Panc1 (cell line): ENCODE measurements around the gene CTRB1.
"Not testable (repeated sequence)": the region's sequence is repeated elsewhere in the genome, so short reads cannot be mapped to it uniquely, and the experiment has no call there.

Source experiments
- CTCF ChIP-seq: fragments of 450-650 bp; IDR thresholded peaks from 2 replicates; pipeline ENCODE4 v1.5.1; 2017; ENCODE audit warnings: mild to moderate bottlenecking
- POLR2AphosphoS5 ChIP-seq: IDR thresholded peaks from 2 replicates; pipeline ENCODE4 v1.6.1; 2012; ENCODE audit warnings: mild to moderate bottlenecking, low read depth, low read length, moderate library complexity
- REST ChIP-seq, 2 experiments: IDR thresholded peaks; 2 replicates each; pipeline ENCODE4 v1.6.1; 2011 to 2012; ENCODE audit warnings: low read depth in 2 of 2, control low read depth in 1 of 2, low read length in 1 of 2, mild to moderate bottlenecking in 1 of 2, moderate library complexity in 1 of 2; ENCODE audit not compliant: insufficient read depth in 1 of 2

- TF ChIP-seq CTCF; POLR2AphosphoS5; REST (IDR thresholded peaks at IDR 0.05; ENCODE audit: insufficient read depth in 1 of 2, low read depth in 2 of 2, low read length in 1 of 2): not testable (repeated sequence)
Measured at GRCh38 chr16:75272629-75273028, 53.8 kb downstream of the CTRB1 start.
